Epithelial cell of prostate (primary cell): ENCODE measurements around the gene CALML3.
"Not testable (repeated sequence)": the region's sequence is repeated elsewhere in the genome, so short reads cannot be mapped to it uniquely, and the experiment has no call there.

ENCODE experiments used
- DNase-seq: peaks from one replicate; pipeline ENCODE4 v3.0.0-alpha.2; 2011; ENCODE audit warnings: low read depth, low spot score
- H3K27ac ChIP-seq: fragments of 450-650 bp; 2 replicates; pipeline ENCODE4 v1.5.1; 2017; ENCODE audit warnings: mild to moderate bottlenecking

The CALML3 gene

DNA sequence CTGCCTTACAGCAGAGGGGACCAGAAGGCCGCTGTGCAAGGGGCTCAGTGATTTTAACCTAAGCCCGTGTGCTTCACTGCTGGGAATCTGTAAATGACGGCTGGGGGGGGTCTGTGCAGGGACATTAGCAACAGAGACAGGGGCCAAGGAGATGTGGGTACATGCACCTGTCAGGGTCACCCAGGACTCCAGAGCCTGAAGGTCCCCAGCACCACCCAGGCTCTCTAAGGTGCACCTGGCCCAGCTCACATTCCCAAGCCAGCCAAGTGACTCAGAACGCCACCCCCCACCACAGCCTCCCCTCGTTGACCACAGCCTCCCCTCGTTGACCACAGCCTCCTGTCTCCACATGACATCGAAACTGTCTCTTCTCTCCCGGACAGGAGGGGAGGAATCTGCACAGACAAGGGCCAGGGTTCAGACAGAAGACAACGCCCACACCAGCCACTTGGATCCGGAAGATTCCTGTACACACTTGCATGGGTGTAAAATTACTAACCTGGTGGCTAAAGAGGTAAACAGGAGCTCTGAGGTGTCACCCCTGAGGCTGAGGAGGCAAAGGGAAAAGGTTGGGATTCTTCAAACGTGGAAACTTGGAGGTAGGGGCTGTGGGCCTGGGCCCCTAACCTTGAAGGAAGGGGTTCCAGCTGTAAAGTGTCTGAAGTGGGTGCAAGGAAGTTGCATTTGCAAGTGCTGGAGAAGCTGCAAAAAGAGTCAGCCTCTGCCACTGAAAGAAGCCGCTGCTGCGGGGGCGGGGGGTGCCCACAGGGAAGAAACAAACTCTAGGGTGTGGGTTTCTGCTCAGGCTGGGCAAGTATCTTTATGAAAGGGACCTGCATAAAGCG lies 27.0 kb downstream of the CALML3 start:
- peak; percentile 91 for DNase-seq
- peak overlapping the region; percentile 100 for H3K27ac ChIP-seq

- DNase-seq: no peak
- H3K27ac ChIP-seq: peak overlapping the region; percentile 100
These were observed 27.9 kb downstream of the CALML3 start for GRCh38 chr10:5552376-5553321.

DNA sequence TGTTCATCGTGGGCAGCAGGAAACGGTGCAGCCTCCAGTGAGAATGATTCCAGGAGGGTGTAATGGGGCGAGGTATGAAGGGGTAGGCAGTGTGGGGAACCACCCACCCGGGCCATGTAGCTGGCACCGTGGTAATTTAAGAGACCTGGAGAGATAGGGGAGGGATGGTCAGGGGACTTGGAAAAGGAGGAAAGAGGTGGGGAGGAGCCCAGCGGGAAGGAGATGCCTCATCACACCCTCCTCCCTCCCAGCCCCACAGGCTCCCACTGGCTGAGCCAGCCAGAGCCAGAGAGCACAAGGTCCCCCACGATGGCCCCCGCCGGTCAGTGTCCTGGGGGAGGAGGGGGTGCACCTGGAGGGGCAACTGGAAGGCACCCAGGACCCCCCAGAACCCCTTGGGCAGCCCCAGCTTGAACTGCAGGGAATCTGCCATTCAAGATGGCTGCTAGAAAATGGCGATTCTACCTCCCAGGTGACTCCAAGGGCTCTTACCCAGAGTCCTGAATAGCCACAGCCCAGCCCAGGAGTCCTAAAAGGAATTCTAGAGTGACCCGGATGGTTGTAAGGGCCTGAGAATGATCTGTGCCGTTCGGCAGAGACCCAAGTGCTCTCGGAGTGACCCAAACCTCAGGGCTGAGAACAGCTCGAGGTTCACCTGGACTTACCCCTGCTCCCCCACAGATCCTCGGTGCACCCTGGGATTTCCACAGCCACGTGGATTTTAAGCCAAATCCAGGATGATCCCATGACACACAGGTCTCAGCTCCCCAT lies 28.8 kb downstream of the CALML3 start:
- H3K27ac ChIP-seq: peak overlapping the region; percentile 100

DNA sequence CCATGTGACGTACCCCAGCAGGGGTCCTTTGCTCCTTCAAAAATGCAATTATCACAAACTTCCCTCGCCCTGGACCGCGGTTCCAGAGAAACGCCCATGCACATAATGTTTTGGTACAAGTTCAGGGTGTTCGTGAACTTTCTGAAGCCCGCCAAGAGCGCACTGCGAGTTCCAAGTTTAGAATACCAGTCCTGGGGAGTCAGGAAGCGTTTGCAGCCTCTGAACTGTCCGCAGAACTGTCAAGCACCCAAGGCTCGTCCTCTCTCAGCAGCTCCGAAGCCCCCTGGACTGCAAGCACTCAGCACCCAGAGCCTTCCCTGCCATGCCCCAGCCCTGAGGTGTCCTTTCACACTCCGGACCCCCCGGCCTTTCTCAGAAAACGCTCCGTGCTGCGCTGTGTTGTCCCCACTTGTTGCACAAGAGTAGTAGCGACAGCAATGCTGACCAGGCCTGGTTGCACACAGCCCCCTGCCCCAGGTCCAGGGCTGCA lies 30.3 kb downstream of the CALML3 start:
- DNase-seq: no peak
- no peak overlapping the region for H3K27ac ChIP-seq

More for the DNA sequence above, 28.8 kb downstream of the CALML3 start:
- DNase-seq: no peak

- no peak overlapping the region for H3K27ac ChIP-seq
- DNase-seq: no peak
These were observed 31.1 kb downstream of the CALML3 start for GRCh38 chr10:5555881-5556280.

DNA sequence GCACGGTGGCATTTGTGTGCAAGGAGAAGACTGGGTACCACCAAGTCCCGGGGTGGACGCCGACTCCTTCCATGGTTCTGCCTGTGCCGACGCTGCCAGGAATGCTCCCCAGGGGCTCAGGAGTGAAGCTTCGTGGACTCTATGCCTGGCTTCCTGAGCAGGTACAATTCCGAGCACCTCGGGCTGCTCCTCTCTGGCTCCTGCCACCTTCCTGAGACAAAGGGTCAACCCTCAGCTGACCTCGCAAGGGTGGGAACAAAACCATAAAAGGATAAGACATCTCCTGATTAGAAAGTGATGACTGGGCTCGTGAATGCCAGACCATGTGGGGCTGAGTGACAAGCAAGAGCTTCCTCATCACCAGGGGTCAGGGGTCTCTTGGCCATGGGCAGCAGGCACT lies 31.8 kb downstream of the CALML3 start:
- no peak for DNase-seq

DNA sequence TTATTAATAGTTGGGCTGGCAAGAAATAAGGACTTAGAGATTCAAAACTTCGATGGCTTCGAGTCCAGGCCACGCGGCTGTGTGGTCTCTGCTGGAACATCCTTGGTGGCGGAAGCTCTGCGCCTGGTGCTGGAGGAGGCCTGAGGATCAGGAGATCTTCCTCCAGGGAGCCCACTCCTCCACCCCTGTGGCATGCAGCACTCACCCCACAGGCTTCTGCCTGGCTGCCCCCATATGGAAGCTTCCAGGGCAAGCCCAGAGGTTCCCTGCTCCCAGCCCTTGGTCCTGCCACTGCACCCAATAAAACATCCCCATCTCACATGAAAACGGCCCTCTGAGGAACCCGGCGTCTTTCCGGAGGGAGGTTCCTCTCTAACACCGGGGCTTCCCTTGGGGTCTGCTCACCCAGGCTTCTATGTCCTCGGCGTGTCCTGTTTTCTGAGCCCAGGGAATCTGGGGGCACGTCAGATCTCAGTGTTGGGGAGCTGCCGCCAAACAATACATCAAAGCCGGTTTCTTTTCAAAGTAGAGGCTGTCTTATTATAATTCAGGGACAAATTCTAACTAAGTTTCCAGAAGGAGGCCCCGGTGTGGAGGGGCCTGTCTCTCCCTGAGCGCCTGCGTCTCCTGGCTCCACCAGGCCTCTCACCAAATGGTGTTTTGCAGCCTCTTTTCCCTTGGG lies 32.4 kb downstream of the CALML3 start:
- DNase-seq: no peak
- no peak overlapping the region for H3K27ac ChIP-seq

More for the DNA sequence above, 31.8 kb downstream of the CALML3 start:
- no peak overlapping the region for H3K27ac ChIP-seq

DNA sequence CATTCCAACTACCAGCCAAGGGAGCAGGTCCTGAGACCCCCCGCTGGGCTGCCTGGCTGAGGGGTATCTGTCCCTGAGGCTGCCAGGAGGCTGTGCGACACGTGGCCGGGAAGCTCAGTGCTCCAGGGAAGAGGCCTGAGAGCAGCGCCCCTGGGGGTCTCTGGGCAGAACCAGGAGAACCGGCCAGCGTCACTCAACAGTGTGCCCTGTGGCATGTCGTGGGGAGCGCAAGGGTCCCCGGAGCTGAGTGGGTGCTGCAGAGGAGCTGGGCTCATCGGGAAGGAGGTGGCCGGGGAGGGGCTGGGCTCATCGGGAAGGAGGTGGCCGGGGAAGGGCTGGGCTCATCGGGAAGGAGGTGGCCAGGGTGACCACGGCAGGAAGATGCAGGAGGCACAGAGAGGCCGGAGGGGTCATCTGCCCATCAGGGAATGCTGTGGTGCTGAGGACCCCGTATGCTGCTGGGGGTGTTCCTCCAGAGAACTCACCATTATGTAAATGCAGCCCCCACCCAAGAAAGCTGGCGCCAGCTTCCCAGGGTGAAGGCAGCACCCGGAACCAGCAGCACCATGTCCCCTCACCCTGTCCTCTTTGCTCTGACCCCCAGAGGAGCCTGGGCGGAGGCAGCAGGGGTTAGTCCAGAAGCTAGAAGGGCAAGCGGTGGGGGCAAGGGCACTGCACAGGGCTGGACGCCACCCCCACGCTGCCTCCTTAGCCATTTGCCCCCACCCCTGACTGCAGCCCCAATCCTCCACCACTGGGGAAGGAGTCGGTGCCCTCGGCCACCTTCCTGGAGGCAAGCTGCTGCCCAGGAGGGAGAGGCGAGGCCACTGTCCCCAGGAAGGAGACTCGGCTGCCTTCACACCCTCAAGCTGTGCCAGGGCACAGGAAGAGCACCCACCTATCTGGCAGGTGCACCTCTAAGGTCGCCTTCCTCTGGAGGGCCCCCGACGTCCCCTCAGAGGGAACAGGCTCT lies 33.3 kb downstream of the CALML3 start:
- DNase-seq: no peak

DNA sequence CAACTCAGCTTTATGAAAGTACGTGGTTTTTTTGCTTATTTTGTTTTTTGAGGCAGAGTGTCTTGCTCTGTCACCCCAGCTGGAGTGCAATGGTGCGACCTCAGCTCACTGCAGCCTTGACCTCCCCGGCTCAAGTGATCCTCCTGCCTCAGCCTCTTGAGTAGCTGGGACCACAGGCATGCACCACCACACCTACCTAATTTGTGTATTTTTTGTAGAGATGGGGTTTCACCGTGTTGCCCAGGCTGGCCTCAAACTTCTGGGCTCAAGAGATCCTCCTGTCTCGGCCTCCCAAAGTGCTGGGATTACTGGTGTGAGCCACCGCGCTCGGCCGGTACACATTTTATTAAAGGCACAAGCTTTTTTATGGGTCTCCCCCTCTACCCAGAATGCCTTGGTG lies 34.3 kb downstream of the CALML3 start:
- peak overlapping the region; percentile 59 for H3K27ac ChIP-seq
- DNase-seq: not testable (repeated sequence)

More for the DNA sequence above, 33.3 kb downstream of the CALML3 start:
- H3K27ac ChIP-seq: no peak overlapping the region

- H3K27ac ChIP-seq: peak overlapping the region; percentile 59
- DNase-seq: no peak
These were observed 34.9 kb downstream of the CALML3 start for GRCh38 chr10:5559642-5560141.

GRCh38 chr10:5560142-5560816 lies 35.5 kb downstream of the CALML3 start:
- DNase-seq: no peak
- H3K27ac ChIP-seq: peak overlapping the region; percentile 59

- no peak overlapping the region for H3K27ac ChIP-seq
- DNase-seq: no peak
These were observed 36.3 kb downstream of the CALML3 start for GRCh38 chr10:5560817-5561703.

DNA sequence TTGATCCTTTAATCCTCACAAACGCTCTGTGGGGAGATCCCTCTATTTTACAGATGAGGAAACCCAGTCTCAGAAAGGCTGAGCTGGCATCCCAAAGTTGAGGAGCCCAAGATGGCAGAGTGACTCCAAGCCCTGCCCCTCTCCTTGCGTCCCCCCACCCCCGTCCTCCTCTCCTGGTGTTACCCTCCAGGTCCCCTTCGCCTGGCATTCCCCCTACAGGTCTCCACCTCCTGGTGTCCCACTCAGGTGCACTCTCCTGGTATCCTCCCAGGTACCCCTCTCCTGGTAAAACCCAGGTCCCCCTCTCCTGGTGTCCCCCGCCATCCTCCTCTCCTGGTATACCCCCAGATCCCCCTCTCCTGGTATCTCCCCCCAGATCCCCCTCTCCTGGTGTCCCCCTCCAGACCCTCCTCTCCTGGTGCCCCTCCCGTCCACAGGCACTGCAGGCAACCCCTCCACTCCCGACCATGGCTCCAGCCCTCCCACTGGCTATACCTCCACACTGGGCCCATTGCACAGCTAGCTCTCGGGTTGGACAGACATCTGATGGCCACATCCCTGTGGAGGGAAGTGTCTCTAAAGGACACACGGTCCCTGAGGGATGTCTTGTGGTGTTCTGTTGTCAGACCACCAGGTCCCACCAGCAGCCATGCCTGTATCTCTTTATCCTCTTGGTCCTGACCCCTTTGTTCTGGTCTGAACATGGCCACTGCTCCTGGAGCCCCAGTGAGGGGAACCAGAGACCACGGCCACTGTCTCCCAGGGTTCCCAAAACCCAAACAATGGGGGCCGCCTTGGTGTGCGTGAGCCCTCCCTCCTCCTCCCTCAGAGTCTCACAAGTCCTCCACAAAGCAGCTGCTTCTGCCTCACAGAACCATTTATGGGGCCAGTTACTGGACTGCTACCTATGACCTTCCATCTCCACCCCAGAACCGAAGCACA lies 37.2 kb downstream of the CALML3 start:
- no peak for DNase-seq
- no peak overlapping the region for H3K27ac ChIP-seq

DNA sequence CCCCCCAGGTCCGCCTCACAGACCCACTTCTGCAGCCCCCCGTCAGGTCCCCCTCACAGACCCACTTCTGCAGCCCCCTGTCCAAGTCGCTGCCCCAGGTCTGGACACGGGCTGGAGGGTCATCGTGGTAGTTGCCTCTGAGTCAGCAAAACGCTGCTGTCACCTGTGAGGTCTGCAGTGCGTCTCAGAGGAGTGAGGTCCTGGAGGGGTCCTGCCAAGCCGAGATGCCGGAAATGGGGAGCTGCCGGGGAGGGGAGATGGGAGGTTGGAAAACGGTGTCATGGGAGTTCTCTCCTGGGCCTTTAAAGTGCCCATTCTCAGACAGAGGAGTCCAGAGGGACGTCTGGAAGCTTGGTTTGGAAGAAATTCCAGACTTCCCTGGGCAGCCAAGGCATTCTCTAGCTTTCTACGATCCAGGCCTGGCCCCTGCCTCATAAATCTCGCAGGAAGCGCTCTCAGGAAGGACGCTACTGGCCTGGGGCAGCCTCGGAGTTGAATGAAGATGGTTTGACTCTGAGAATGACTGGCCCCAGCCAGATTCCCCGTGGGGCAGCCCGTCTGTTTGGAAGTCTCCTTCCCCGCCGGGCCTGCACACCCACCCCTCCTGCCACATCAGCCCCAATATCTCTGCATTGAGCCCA lies 38.7 kb downstream of the CALML3 start:
- no peak for DNase-seq
- peak overlapping the region; percentile 100 for H3K27ac ChIP-seq

DNA sequence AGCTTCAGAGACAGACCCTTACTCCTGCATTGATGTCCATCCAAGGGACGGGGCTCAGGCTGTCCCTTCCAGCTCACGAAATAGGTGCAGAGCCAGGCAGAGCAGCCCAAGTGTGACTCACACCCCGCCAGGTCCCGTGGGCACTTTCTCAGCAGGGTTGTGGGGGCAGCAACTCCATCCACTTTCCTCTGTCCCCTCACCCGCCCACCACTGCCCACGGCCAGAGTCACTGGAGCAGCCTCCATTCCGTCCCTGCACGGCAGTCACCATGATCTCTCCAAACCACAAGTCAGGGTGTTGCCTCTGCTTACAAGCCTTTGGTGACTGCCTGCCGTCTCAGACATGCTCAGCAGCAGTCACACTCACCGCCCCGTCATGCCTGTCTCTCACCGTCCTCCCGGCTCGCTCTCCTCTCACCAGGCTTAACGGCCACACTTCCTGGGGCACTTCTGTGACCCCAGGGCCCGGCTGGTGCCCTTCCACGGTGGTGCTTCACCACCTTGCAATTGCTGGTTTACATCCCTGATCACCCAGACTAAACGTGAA lies 39.3 kb downstream of the CALML3 start:
- DNase-seq: no peak
- H3K27ac ChIP-seq: peak overlapping the region; percentile 100
